ENCODE data around the gene SLC26A11.
"Not testable (repeated sequence)": the region's sequence is repeated elsewhere in the genome, so short reads cannot be mapped to it uniquely, and the experiment has no call there.

Gene SLC26A11

GRCh38 chr17:80196652-80197051, 23.6 kb upstream of the SLC26A11 start:
- DNase-seq, result no peak

DNA sequence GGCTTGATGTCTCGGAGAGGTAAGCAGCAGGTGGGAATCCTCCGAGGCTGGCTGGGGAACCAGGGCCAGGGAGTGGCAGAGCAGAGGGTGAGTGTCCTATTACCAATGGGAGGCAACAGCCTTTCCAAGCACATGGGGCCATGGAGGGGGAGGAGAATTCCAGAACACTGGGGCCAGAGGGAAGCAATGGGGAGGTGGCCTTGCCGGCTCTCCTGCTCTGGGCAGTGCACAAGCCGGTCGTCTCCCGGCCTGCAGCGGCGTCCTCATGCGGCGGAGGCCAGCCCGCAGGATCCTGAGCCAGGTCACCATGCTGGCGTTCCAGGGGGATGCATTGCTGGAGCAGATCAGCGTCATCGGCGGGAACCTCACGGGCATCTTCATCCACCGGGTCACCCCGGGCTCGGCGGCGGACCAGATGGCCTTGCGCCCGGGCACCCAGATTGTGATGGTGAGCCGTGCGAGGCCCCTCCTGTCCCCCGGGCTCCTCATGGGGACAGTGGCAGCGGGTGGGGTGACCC, 22.0 kb upstream of the SLC26A11 start:
- no peak for DNase-seq

GRCh38 chr17:80199295-80199694, 20.9 kb upstream of the SLC26A11 start:
- DNase-seq, result not testable (repeated sequence)

DNA sequence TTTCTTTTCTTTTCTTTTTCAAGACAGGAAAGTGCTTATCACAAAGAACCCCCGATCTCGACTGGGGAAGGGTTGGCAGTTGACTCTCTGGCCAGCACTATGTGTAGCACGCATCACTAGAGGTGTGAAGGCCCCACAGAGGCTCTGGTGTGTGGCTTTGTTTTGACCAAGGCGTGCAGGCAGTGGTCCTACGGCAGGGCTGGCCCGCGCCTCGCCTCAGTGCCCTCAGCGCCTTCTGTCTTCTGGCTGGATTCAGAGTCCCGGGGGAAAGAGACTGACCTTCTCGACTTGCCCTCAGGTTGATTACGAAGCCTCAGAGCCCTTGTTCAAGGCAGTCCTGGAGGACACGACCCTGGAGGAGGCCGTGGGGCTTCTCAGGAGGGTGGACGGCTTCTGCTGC, 18.8 kb upstream of the SLC26A11 start:
- no peak for DNase-seq

- DNase-seq, result no peak
Measured at GRCh38 chr17:80202197-80202596, 18.0 kb upstream of the SLC26A11 start.

DNA sequence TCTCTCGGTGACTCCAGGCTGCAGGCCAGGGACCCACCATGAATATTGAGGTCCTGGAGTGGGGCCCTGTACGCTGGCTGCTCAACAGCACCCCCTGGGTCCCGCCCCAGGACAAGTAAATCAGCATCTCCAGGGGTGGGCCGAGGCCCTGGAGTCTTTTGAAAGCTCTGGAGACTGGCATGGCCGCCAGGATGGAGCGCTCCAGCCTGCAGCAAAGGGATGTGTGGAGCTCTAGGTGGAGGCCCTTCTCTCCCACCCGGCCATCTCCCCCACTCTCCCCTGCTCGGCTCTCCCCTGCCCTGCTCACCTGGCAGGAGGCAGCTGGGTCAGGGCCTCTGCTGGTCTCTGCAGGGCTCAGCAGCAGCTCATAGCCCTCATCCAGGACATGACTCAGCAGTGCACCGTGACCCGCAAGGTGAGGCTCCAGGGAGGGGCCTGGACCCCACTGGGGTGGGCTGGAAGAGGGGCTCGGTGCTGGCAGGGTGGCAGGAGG, 16.7 kb upstream of the SLC26A11 start:
- no peak for DNase-seq

DNA sequence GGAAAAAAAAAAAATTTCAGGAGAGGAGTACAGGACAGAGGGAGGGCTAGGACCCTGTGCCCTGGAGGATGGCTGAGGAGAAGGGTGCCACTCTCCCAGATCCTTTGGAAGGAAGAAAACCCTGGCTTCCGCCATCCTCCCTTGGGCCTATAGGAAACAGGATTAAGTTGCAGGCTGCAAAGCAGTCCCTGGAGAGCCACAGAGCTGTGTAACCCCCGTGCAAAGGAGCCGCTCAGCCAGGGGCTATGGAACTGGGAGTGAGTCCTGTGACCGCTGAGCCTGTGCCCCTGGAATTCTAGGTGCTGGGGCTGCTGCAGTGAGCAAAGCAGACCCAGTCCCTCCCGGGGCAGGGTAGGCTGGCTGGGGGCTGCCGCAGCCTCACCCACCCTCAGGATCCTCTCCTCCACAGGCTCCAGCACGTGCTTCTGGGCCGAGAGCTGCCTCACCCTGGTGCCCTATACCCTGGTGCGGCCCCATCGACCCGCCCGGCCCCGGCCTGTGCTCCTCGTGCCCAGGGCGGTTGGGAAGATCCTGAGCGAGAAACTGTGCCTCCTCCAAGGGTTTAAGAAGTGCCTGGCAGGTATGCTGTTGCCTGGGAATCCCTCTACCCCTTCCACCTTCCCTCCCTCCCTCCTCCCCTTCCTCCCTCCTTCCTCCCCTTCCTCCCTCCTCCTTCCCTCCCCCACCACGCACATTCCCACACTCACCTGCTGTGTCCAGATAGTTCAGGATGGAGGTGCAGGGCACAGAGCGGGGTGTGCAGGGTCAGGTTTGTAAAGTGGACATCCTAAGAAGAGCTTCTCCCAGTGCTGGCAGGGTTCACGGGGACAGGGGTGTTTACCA, 15.4 kb upstream of the SLC26A11 start:
- no peak for DNase-seq

DNA sequence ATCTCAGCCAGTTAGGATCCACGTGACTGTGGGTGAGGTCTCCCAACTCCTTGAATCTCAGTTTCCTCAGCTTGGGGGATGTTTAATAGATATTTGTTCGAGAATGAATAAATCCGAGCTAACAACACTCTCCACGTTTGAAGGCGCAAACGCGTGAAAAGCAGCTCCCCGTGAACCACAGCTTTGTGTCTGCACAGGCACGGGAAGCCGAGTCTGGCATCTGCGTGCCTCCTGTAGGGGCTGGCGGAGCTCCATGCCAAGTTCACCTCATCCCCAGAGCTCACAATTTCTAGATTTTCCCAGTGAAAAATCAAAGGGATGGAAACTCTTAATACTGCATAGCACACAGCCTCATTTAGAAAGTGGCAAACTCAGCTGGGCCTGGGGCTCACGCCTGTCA, 14.4 kb upstream of the SLC26A11 start:
- DNase-seq, result no peak

- no peak for DNase-seq
Measured at GRCh38 chr17:80208050-80208449, 12.2 kb upstream of the SLC26A11 start.

GRCh38 chr17:80209765-80210164, 10.5 kb upstream of the SLC26A11 start:
- no peak for DNase-seq

- DNase-seq, result no peak
Measured at GRCh38 chr17:80210348-80211108, 9.7 kb upstream of the SLC26A11 start.

- no peak for DNase-seq
Measured at GRCh38 chr17:80212109-80212508, 8.1 kb upstream of the SLC26A11 start.

DNA sequence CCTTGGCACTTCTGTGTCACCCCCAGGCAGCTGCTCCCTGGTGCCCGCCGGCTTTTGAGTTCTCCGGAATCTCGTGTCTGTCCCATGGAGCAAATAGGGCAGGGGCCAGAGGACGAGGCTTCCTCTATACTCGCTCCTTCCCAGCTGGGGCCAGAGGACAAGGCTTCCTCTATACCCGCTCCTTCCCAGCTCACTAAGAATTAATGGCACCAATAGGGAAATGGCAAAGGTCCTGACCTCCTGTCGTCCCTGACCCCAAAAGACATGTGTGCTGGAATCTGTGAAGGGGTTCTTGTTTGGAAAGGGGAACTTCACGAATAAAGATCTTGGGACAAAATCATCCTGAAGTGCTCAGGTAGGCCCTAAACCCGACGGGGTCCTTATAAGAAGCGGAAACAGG, 7.7 kb upstream of the SLC26A11 start:
- DNase-seq, result no peak

GRCh38 chr17:80212962-80213642, 7.1 kb upstream of the SLC26A11 start:
- DNase-seq, result no peak

DNA sequence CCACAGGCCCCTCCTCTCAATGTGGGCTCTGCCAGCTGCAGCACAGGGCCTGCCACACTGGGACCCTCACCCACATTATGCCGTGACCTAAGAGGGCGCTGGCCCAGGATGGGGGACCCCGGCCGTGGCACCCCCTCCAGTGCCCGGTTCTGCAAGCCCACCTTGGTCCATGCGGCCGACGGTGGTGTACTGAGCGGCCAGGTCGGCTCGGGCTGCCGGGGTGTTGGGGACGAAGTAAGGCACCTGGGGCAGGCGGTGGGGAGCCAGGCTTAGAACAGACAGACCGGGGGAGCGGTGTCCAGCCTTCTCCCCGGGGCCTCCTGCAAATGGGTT, 6.6 kb upstream of the SLC26A11 start:
- no peak for DNase-seq

GRCh38 chr17:80214012-80214877, 6.0 kb upstream of the SLC26A11 start:
- no peak for DNase-seq

DNA sequence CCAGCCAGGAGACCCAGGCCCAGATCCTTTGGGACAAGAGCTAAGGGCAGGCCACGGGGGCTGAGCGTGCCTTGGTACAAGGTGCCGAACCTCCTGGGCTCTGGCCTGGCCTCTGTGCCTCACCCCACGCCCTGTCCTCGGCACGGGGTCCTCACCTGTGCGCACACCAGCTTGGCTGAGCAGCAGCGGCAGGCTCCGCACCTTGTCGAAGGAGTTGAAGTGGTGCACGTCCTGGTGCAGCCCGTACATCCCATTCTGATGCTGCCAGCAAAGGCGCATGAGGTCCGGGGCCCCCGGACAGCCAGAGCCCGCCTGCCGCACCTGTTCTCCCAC, 5.4 kb upstream of the SLC26A11 start:
- DNase-seq, result no peak

DNA sequence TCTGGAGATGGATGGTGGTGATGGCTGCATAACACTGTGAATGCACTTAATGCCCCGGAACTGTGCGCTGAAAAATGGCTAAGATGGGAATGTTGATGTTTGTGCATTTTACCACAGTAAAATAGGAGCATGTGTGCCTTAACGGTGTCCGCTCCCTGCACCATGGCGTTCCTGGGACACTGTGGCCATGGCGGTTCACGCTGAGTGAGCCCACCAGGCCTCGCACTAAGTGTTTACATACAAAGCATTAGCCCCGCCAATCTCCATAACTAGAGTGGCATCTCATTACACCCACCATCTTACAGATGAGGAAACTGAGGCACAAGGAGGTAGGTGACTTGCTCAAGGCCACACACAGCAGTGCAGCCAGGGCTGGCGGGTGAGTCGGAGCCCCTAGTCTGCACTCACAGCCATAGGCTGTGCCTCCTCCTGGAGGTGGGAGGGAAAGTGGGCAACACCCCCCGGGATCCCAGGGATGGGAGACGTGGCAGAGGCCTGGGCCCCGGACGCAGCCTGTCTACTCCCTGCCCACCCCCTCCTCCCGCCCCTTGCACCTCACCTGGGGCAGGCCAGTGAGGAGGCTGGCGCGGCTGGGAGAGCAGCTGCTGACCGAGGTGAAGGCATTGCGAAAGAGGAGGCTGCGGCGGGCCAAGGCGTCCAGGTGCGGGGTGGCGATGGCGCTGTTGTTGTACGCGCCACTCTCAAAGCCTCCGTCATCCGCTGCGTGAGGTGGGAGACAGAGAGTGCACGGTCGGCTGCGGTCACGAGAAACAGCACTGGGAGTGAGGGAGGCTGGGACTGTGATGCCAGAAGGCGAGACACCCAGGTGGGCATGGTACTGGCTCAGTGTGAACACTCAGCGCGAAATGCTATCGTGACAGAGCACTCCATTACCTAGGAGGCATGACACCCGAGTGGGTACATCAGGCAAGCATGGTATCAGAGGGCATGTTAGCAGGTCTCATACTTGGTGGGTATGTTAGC, 3.5 kb upstream of the SLC26A11 start:
- DNase-seq, result no peak

DNA sequence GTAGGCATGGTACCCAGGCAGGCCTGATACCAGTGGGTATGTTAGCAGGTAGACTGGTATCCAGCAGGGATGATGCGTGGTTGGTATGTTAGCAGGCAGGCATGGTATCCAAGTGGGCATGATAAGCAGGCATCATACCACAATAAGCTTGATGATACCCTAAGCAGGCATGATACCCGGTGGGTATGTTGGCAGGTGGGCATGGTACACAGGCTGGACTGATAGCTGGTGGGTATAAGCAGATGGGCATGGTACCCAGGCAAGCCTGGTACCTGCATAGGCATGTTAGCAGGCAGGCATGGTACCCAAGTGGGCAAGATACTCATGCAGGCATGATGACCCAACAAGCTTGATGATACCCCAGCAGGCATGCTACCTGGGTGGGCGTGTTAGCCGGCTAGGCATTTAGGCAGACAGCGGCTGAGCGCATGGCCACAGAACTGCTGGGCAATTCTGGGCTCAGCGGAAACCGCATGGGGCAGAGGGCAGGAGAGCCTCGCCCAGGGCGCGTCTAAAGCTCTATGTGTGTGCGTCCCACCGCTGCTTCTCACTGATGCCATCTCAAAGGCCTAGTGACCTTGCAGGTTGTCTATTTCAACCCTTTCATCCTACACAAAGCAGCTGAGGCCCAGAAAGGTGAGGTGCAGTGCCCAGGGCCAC, 2.4 kb upstream of the SLC26A11 start:
- DNase-seq, result no peak

- DNase-seq, result no peak
Measured at GRCh38 chr17:80218391-80218790, 1.8 kb upstream of the SLC26A11 start.
